Measurements from ENCODE around the gene NPPC.

- TF ChIP-seq CTCF (conservative IDR thresholded peaks at IDR 0.05) (no peak), EZH2 (IDR thresholded peaks at IDR 0.05; ENCODE audit: low read depth) (no peak)
Observed at GRCh38 chr2:231975001-231975400, 48.8 kb upstream of the NPPC start.

Measured in PC-9 (cell line).